IPS DF 6.9 (cell line): ENCODE data around the gene GRPEL2.

Source experiments
- DNase-seq: peaks from one replicate; pipeline ENCODE4 v3.0.0-alpha.2; 2013; ENCODE audit warnings: low read depth, low spot score
- H3K27ac ChIP-seq: one replicate; pipeline ENCODE4 v1.5.1; 2013; ENCODE audit warnings: low read length, control low read depth
- H3K27me3 ChIP-seq: 2 replicates; pipeline ENCODE4 v1.6.1; 2013; ENCODE audit warnings: mild to moderate bottlenecking, low read length; ENCODE audit not compliant: control insufficient read depth, insufficient read depth
- H3K36me3 ChIP-seq: 2 replicates; pipeline ENCODE4 v1.6.1; 2013; ENCODE audit warnings: low read length; ENCODE audit not compliant: control insufficient read depth, insufficient read depth
- H3K4me1 ChIP-seq: 2 replicates; pipeline ENCODE4 v1.6.1; 2013; ENCODE audit warnings: low read length; ENCODE audit not compliant: control insufficient read depth, insufficient read depth
- H3K4me3 ChIP-seq: 2 replicates; pipeline ENCODE4 v1.5.1; 2013; ENCODE audit warnings: mild to moderate bottlenecking, low read length
- H3K9me3 ChIP-seq: 2 replicates; pipeline ENCODE4 v1.6.1; 2013; ENCODE audit warnings: low read length, inconsistent platforms; ENCODE audit not compliant: control insufficient read depth, insufficient read depth
- WGBS: extraction: QIAGEN DNeasy Blood & Tissue Kit; methylation state at CpG from one replicate; pipeline ENCODE4 v1.1.7; 2013; ENCODE audit warnings: mixed read lengths, missing lambda C conversion rate; ENCODE audit not compliant: insufficient read length, insufficient coverage; 5-methylcytosine and 5-hydroxymethylcytosine counted together

GRPEL2 gene

DNA sequence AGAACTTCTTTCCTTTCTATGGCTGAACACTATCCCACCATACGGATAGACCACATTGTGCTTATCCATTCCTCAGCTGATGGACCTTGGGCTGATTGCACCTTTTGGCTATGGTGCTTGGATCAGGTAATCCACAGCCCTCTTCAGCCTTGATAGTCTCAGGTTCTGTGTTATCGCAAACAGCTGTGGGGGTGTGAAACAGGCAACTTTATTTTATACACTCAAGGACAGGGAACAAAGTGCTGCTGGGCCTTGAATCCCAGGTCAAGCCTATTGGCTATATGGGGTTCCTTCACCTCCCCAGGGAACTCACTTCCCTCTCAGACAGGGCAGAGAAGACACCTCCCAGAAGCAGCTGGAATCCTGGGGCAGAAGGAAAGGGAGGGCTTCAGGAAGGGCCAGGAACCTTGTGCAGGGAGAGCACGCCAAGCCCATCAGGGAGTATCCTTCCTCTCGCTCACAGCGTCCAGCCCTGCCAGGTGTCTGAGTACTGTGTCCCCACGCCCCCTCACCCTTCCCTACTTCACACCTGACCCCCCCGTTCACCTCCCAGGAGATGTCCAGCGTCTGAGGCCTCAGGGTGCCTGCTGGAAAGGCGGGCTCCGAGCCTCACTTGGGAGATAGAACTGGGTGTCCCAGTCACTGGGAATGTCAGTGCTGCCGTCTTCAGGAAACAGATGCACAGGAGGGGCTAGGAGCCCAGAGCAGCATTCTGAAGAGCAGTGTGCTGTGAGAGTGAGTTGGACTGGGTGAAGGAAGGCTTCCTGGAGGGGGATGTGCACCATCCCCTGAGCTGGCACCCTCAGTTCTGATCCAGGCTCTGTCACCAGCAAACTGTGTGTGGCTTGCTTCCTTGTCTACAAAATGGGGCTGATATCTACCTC is 40.9 kb upstream of the GRPEL2 start:
- WGBS: no CpG with 5 or more reads among the region's 11 CpGs
- DNase-seq: no peak
- no peak overlapping the region for H3K27ac ChIP-seq
- H3K4me1 ChIP-seq: no peaks in the 10 kb centered on the region
- H3K27me3 ChIP-seq: no peaks in the 10 kb centered on the region
- no peaks in the 10 kb centered on the region for H3K9me3 ChIP-seq
- H3K36me3 ChIP-seq: no peaks in the 10 kb centered on the region
- H3K4me3 ChIP-seq: no peak overlapping the region

GRCh38 chr5:149309354-149309753 is 35.9 kb upstream of the GRPEL2 start:
- H3K9me3 ChIP-seq: no peaks in the 10 kb centered on the region
- H3K27me3 ChIP-seq: no peaks in the 10 kb centered on the region
- no peak overlapping the region for H3K4me3 ChIP-seq
- H3K36me3 ChIP-seq: no peaks in the 10 kb centered on the region
- DNase-seq: no peak
- no peak overlapping the region for H3K27ac ChIP-seq
- WGBS: no CpG with 5 or more reads among the region's 6 CpGs
- no peaks in the 10 kb centered on the region; the same call in 1 of the 2 replicates for H3K4me1 ChIP-seq

GRCh38 chr5:149310488-149310887 is 34.8 kb upstream of the GRPEL2 start:
- WGBS: no CpG with 5 or more reads among the region's 4 CpGs
- no peak overlapping the region for H3K4me3 ChIP-seq
- no peaks in the 10 kb centered on the region; the same call in 1 of the 2 replicates for H3K4me1 ChIP-seq
- no peaks in the 10 kb centered on the region for H3K9me3 ChIP-seq
- H3K27ac ChIP-seq: no peak overlapping the region
- DNase-seq: no peak
- no peaks in the 10 kb centered on the region for H3K36me3 ChIP-seq
- no peaks in the 10 kb centered on the region for H3K27me3 ChIP-seq

DNA sequence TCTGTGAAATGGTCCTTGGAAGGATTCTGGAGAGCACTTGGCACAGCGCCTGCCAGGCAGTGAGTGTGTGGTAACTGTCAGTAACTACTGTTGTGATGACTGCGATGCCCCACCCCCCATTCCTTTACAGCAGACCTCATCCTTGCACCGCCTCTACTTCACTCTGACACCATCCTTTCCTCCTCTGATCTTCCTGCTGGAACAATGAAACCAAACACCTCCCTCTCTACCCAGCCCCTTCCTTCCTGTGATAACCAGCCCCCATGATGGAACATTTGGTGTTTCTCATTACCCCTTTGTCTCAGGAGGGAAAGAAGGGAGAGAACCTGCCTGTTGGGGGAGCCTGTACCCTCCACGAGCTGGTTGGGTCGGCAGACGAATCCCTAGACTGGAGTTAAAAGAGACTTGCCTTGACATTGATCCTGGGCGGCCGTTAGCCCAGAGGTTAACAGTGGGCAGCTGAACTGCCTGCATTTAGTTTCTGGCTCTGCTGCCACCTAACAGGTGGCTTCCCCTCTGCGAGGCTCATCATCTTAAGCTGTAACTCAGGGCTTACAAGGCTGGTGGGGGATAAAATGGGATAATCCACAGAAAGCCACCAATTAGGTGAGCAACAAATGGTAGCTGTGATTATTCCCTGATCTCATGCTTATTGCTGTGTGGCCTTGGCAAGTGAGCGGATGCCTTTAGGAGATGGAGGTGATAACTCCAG is 34.2 kb upstream of the GRPEL2 start:
- H3K9me3 ChIP-seq: no peaks in the 10 kb centered on the region
- no peaks in the 10 kb centered on the region; the same call in 1 of the 2 replicates for H3K4me1 ChIP-seq
- H3K27me3 ChIP-seq: no peaks in the 10 kb centered on the region
- H3K27ac ChIP-seq: no peak overlapping the region
- no peaks in the 10 kb centered on the region for H3K36me3 ChIP-seq
- no CpG with 5 or more reads among the region's 10 CpGs for WGBS
- H3K4me3 ChIP-seq: no peak overlapping the region
- no peak for DNase-seq

DNA sequence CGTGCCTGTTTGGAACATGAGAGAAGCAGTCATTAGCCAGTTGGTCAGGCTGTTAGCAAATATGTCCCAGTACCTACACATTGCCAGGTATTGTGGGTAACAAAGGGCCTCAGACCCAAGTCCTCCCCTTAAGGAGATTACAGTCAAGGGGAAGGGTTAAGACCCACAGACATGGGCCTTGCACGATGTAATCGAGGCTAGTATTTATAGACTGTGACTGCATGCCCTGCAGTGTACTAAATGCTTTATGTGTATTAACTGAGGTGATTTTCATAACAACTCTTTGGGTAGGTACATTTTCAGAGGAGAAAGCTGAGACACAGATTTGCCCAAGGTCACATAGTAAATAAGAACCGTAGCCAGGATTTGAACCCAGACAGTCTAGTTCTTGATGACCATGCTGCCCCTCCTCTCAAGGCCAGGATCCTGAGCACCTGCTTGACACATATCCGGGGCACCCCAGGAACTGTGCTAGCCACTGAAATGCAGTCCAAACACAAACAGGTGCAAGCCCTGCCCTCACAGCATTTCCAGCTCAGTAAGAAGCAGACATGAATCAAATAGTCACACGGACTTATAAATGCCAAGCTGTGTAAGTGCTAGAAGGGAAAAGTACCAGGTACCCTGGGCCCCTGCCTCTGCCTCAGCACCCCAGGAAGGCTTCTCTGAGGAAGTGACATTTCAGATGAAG is 32.0 kb upstream of the GRPEL2 start:
- no peaks in the 10 kb centered on the region for H3K27me3 ChIP-seq
- no peak for DNase-seq
- no peaks in the 10 kb centered on the region for H3K36me3 ChIP-seq
- no peaks in the 10 kb centered on the region for H3K9me3 ChIP-seq
- H3K27ac ChIP-seq: no peak overlapping the region
- H3K4me3 ChIP-seq: no peak overlapping the region
- no CpG with 5 or more reads among the region's 6 CpGs for WGBS
- no peaks in the 10 kb centered on the region; the same call in 1 of the 2 replicates for H3K4me1 ChIP-seq

GRCh38 chr5:149314571-149315111 is 30.7 kb upstream of the GRPEL2 start:
- Histone ChIP-seq H3K4me3 (no peak overlapping the region), H3K27ac (no peak overlapping the region), H3K36me3 (no peaks in the 10 kb centered on the region), H3K4me1 (no peaks in the 10 kb centered on the region; the same call in 1 of the 2 replicates), H3K9me3 (no peaks in the 10 kb centered on the region), H3K27me3 (no peaks in the 10 kb centered on the region)
- no peak for DNase-seq
- WGBS: no CpG with 5 or more reads among the region's 4 CpGs

DNA sequence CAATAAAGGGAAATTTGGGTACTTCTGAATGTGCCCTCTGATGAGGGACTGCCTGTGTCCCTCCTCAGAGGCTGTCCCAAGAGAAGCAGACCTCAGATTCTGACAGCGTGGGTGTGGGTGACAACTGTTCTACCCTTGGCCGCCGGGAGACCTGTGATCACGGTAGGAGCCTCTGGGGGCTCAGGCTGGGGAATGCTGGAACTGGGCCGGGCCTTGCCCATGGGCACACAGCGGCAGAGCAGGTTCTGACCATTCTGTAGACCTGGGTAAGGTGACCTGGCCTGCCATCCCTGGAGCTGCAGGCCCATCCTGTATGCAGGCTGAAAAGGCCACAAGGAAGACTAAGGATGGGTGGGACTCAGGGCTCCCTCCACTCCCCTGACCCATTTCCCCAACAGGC is 29.5 kb upstream of the GRPEL2 start:
- H3K27ac ChIP-seq: no peak overlapping the region
- H3K4me3 ChIP-seq: no peak overlapping the region
- H3K9me3 ChIP-seq: no peaks in the 10 kb centered on the region
- H3K27me3 ChIP-seq: no peaks in the 10 kb centered on the region
- WGBS: no CpG with 5 or more reads among the region's 6 CpGs
- no peaks in the 10 kb centered on the region; the same call in 1 of the 2 replicates for H3K4me1 ChIP-seq
- H3K36me3 ChIP-seq: no peaks in the 10 kb centered on the region
- DNase-seq: no peak

- Histone ChIP-seq H3K27me3 (no peaks in the 10 kb centered on the region), H3K9me3 (no peaks in the 10 kb centered on the region), H3K27ac (no peak overlapping the region), H3K4me1 (no peaks in the 10 kb centered on the region), H3K4me3 (no peak overlapping the region), H3K36me3 (no peaks in the 10 kb centered on the region)
- no peak for DNase-seq
- WGBS: no CpG with 5 or more reads among the region's 14 CpGs
These were observed 27.8 kb upstream of the GRPEL2 start for GRCh38 chr5:149317281-149318048.

- no peak for DNase-seq
- no CpG with 5 or more reads among the region's 3 CpGs for WGBS
- Histone ChIP-seq H3K27me3 (no peaks in the 10 kb centered on the region), H3K27ac (no peak overlapping the region), H3K4me1 (no peaks in the 10 kb centered on the region), H3K4me3 (no peak overlapping the region), H3K36me3 (no peaks in the 10 kb centered on the region), H3K9me3 (no peaks in the 10 kb centered on the region)
These were observed 26.1 kb upstream of the GRPEL2 start for GRCh38 chr5:149319174-149319573.
